C4-2B (cell line): ENCODE measurements around the gene DNLZ.

Experiments used
- H3K27ac ChIP-seq: fragments of 450-650 bp; 2 replicates; pipeline ENCODE4 v1.5.1; 2017
- ZFX ChIP-seq: fragments of 450-650 bp; IDR thresholded peaks from 2 replicates; pipeline ENCODE4 v1.6.1; 2017
- TF ChIP-seq, protein P1 (sequence below): fragments of 450-650 bp; conservative IDR thresholded peaks from 2 replicates; pipeline ENCODE4 v1.5.1; 2017; ENCODE audit warnings: mild to moderate bottlenecking

DNLZ gene

GRCh38 chr9:136373300-136374182 is 10.0 kb upstream of the DNLZ start, which contains the start of gene CARD9:
CARD9 (minus strand) TSS chr9:136373669; CDS start chr9:136372078, 1,591 bp downstream.
- H3K27ac ChIP-seq = peak within 1 kb of the TSS; percentile 69
- TF ChIP-seq, protein P1, sequence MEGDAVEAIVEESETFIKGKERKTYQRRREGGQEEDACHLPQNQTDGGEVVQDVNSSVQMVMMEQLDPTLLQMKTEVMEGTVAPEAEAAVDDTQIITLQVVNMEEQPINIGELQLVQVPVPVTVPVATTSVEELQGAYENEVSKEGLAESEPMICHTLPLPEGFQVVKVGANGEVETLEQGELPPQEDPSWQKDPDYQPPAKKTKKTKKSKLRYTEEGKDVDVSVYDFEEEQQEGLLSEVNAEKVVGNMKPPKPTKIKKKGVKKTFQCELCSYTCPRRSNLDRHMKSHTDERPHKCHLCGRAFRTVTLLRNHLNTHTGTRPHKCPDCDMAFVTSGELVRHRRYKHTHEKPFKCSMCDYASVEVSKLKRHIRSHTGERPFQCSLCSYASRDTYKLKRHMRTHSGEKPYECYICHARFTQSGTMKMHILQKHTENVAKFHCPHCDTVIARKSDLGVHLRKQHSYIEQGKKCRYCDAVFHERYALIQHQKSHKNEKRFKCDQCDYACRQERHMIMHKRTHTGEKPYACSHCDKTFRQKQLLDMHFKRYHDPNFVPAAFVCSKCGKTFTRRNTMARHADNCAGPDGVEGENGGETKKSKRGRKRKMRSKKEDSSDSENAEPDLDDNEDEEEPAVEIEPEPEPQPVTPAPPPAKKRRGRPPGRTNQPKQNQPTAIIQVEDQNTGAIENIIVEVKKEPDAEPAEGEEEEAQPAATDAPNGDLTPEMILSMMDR = no peak
- no peak for TF ChIP-seq ZFX

DNA sequence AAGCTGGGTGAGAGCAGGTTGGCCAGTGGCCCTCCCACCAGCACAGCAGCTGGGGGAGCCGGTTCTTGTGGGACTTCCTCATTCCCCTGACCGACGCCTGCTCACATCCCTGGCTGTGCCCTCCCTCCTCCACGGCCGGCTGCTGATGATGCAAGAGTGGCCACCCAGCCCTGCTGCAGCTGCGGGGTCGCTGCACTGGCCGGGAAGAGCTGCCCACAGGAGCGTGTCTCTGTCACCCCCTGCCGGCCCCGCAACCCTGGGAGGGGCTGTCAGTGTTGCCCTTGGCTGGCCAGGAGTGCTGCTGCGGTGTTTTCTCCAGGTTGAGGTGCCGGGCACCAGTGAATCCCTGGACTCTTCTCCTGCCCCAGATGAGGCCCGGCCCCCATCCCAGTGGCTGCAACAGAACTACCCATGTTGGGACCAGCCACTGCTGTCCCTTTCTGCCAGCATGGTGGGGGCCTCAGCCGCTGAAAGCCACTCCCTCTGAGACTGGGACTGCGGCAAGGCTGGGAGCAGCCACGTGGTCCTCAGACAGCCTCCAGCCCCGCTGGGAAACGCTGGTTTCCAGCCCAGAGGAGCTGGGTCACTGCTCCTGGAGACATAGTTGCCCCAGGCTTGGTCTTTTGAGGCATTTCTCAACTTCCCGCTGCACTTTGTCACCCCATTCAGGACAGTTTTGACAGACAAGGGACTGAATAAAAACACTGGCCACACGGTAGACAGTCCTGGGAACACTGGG is 9.2 kb upstream of the DNLZ start:
- TF ChIP-seq ZFX = no peak
- TF ChIP-seq, protein P1 = no peak
- peak overlapping the region; percentile 69 for H3K27ac ChIP-seq

DNA sequence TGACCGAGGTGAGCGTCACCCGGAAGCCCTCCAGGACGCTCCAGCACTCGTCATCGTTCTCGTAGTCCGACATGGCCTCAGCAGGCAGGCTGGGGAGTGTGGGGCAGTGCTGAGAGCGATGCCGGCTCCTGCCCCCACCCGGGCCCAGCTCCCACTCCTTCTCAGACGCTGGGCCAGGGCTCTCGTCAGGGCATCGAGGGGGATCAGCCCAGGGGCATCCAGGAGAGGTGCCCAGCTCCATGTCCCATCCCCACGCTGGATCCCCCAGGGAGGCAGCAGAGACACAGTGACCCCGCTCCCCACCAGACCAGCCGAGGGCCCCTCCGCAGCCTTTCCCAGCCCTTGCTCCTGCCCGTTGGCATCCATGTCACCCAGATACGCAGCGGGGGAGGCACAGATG is 8.5 kb upstream of the DNLZ start:
- no peak for TF ChIP-seq ZFX
- TF ChIP-seq, protein P1 = no peak

DNA sequence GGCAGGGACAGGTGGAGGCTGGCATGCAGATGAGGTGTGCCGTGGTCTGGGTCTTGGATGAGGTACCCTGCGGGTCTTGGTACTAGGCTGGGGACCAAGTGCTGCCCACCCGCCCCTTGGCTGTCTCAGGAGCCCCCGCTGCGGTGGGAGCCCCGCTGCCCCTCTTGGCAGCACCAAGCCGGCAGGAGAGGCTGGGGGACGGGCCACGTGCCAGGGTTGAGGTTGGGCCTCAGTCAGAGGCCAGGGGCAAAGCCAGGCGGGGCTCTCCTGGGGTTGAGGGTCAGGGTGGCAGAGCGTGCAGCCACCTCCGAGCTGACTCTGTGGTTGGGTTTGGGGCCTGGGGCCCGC is 8.0 kb upstream of the DNLZ start:
- H3K27ac ChIP-seq = peak overlapping the region; percentile 69; the same call in 1 of the 2 replicates
- no peak for TF ChIP-seq ZFX
- TF ChIP-seq, protein P1 = no peak

More for the DNA sequence above, 8.5 kb upstream of the DNLZ start:
- peak overlapping the region; percentile 69 for H3K27ac ChIP-seq

GRCh38 chr9:136370687-136371532 is 7.4 kb upstream of the DNLZ start:
- no peak overlapping the region for H3K27ac ChIP-seq
- TF ChIP-seq, protein P1 = no peak
- TF ChIP-seq ZFX = no peak

DNA sequence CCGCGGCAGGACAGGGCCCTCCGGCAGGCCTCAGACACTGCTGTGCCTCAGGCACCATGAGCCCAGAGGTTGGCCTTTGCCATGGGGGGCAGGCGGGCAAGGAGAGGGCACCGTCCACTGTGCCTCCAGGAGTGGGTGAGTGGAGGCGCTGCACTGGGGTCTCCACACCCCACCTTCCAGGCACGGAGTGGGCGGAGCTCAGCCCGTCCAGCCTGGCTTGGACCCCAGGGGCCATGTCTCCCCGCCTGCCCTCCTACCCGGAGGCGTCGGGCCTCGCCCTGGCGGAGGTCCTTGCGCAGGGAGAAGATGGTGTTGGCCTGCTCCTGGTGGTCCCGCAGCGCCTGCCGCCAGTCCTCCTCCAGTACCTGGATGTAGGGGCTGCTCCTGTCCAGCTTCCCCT is 6.5 kb upstream of the DNLZ start:
- H3K27ac ChIP-seq = no peak overlapping the region
- no peak for TF ChIP-seq ZFX
- TF ChIP-seq, protein P1 = no peak
